ENCODE data around the gene CDHR4. TPM values are rescaled to one million over a fixed set of nuclear protein-coding genes. Genes with fewer than 3 reads are reported as not detected.
"Not testable (repeated sequence)": the region's sequence is repeated elsewhere in the genome, so short reads cannot be mapped to it uniquely, and the experiment has no call there.

CDHR4 gene
- polyA plus RNA-seq, 3 donors from 2014 or later: not detected

GRCh38 chr3:49781415-49782199 lies 18.1 kb downstream of the CDHR4 start:
- Mint-ChIP-seq H3K27ac (peak overlapping the region in 2 of 6 donors; percentile 4 to 24), H3K4me3 (no peak overlapping the region), H3K36me3 (peaks cover 0 to 12% (median 3%) of the 10 kb centered on the region in 3 donors), H3K4me1 (peaks cover 44 to 59% of the 10 kb centered on the region in 2 donors), H3K9me3 (no peaks in the 10 kb centered on the region), H3K27me3 (ENCODE audit: low read depth in 3 of 3) (peaks cover 2 to 6% (median 2%) of the 10 kb centered on the region in 3 donors)
- DNase-seq: no peak

- not testable (repeated sequence) for H3K27me3 Mint-ChIP-seq (ENCODE audit: low read depth in 3 of 3); H3K9me3 Mint-ChIP-seq; DNase-seq; H3K4me3 Mint-ChIP-seq
- Mint-ChIP-seq H3K4me1 (peaks cover 43 to 59% of the 10 kb centered on the region in 2 donors), H3K27ac (peak overlapping the region in 1 of 6 donors; percentile 28), H3K36me3 (peaks cover 0 to 12% (median 3%) of the 10 kb centered on the region in 3 donors)
Observed at GRCh38 chr3:49780975-49781365, 18.7 kb downstream of the CDHR4 start.

GRCh38 chr3:49780080-49780974 lies 19.3 kb downstream of the CDHR4 start:
- Mint-ChIP-seq H3K27ac (peak overlapping the region in 4 of 6 donors; percentile 6 to 57 (median 24)), H3K27me3 (ENCODE audit: low read depth in 3 of 3) (peaks cover 0 to 4% (median 2%) of the 10 kb centered on the region in 3 donors), H3K36me3 (peaks cover 0 to 9% (median 3%) of the 10 kb centered on the region in 3 donors), H3K4me3 (no peak overlapping the region), H3K9me3 (no peaks in the 10 kb centered on the region), H3K4me1 (peaks cover 39 to 59% of the 10 kb centered on the region in 2 donors)
- no peak for DNase-seq

DNA sequence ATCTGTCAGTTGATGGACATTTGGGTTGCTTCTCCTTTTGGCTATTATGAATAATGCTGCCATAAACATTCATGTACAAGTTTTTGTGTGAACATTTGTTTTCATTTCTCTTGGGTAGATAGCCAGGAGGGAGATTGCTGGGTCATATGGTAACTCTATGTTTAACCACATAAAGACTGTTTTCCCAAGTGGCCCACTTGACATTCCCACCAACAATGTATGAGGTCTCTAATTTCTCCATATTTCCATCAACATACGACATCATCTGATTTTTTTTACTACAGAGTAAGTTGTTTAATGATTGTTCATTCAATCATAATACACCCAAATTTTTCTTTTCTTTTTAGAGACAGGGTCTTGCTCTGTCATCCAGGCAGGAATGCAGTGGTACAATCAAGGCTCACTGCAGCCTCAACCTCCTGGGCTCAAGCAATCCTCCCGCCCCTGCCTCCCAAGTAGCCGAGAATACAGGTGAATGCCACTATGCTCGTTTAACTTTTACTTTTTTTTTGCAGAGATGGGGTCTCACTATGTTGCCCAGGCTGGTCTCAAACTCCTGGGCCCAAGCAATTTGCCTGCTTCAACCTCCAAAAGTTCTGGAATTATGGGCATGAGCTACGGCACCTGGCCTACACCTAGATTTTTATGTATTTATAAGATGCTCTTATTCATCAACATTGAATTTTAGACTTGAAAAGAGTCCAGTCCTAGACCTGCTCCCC lies 20.2 kb downstream of the CDHR4 start:
- no peaks in the 10 kb centered on the region for H3K9me3 Mint-ChIP-seq
- no peak for DNase-seq
- H3K27me3 Mint-ChIP-seq (ENCODE audit: low read depth in 3 of 3): peaks cover 0 to 4% (median 2%) of the 10 kb centered on the region in 3 donors
- H3K4me3 Mint-ChIP-seq: no peak overlapping the region
- peaks cover 39 to 60% of the 10 kb centered on the region in 2 donors for H3K4me1 Mint-ChIP-seq
- peak overlapping the region in 2 of 6 donors; percentile 21 to 57 for H3K27ac Mint-ChIP-seq
- peaks cover 0 to 9% (median 3%) of the 10 kb centered on the region in 3 donors for H3K36me3 Mint-ChIP-seq

DNA sequence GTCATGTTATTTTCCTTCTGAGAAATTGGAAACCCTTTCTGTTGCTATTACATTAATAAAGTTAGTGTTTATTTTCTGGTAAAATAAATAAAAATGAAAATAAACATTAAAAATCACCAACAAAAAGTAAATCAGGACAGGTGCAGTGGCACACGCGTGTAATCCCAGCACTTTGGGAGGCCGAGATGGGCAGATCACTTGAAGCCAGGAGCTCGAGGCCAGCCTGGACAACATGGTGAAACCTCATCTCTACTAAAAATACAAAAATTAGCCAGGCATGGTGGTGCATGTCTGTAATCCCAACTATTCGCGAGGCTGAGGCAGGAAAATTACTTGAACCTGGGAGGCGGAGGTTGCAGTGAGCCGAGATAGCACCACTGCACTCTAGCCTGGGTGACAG lies 23.6 kb downstream of the CDHR4 start:
- peaks cover 39 to 67% of the 10 kb centered on the region in 2 donors for H3K4me1 Mint-ChIP-seq
- not testable (repeated sequence) for H3K9me3 Mint-ChIP-seq; H3K4me3 Mint-ChIP-seq; H3K36me3 Mint-ChIP-seq; H3K27ac Mint-ChIP-seq; DNase-seq; H3K27me3 Mint-ChIP-seq (ENCODE audit: low read depth in 3 of 3)

- no peak overlapping the region for H3K27ac Mint-ChIP-seq
Observed at GRCh38 chr3:49775538-49775937, 24.1 kb downstream of the CDHR4 start.

GRCh38 chr3:49772703-49773102 lies 27.0 kb downstream of the CDHR4 start:
- peaks cover 28 to 73% of the 10 kb centered on the region in 2 donors for H3K4me1 Mint-ChIP-seq
- H3K4me3 Mint-ChIP-seq: no peak overlapping the region
- H3K27ac Mint-ChIP-seq: no peak overlapping the region
- no peaks in the 10 kb centered on the region for H3K36me3 Mint-ChIP-seq
- no peaks in the 10 kb centered on the region for H3K9me3 Mint-ChIP-seq
- no peaks in the 10 kb centered on the region for H3K27me3 Mint-ChIP-seq (ENCODE audit: low read depth in 3 of 3)
- no peak for DNase-seq

More at GRCh38 chr3:49775538-49775937, 24.1 kb downstream of the CDHR4 start:
- Mint-ChIP-seq H3K27me3 (ENCODE audit: low read depth in 3 of 3) (peaks cover 0 to 4% (median 2%) of the 10 kb centered on the region in 3 donors), H3K9me3 (no peaks in the 10 kb centered on the region), H3K4me3 (no peak overlapping the region), H3K36me3 (peaks cover 0 to 3% (median 0%) of the 10 kb centered on the region in 3 donors), H3K4me1 (peaks cover 34 to 67% of the 10 kb centered on the region in 2 donors)
- no peak for DNase-seq

GRCh38 chr3:49771340-49771938 lies 28.2 kb downstream of the CDHR4 start:
- Mint-ChIP-seq H3K27me3 (ENCODE audit: low read depth in 3 of 3) (no peaks in the 10 kb centered on the region), H3K9me3 (no peaks in the 10 kb centered on the region), H3K4me1 (peaks cover 23 to 70% of the 10 kb centered on the region in 2 donors), H3K27ac (peak overlapping the region in 2 of 6 donors; percentile 23 to 34), H3K36me3 (no peaks in the 10 kb centered on the region), H3K4me3 (no peak overlapping the region)
- DNase-seq: no peak

GRCh38 chr3:49769926-49770325 lies 29.7 kb downstream of the CDHR4 start:
- no peaks in the 10 kb centered on the region for H3K9me3 Mint-ChIP-seq
- H3K27me3 Mint-ChIP-seq (ENCODE audit: low read depth in 3 of 3): no peaks in the 10 kb centered on the region
- no peak for DNase-seq
- H3K4me1 Mint-ChIP-seq: peaks cover 19 to 61% of the 10 kb centered on the region in 2 donors
- peak overlapping the region in 3 of 6 donors; percentile 53 to 62 (median 57) for H3K27ac Mint-ChIP-seq
- H3K36me3 Mint-ChIP-seq: no peaks in the 10 kb centered on the region
- no peak overlapping the region for H3K4me3 Mint-ChIP-seq

DNA sequence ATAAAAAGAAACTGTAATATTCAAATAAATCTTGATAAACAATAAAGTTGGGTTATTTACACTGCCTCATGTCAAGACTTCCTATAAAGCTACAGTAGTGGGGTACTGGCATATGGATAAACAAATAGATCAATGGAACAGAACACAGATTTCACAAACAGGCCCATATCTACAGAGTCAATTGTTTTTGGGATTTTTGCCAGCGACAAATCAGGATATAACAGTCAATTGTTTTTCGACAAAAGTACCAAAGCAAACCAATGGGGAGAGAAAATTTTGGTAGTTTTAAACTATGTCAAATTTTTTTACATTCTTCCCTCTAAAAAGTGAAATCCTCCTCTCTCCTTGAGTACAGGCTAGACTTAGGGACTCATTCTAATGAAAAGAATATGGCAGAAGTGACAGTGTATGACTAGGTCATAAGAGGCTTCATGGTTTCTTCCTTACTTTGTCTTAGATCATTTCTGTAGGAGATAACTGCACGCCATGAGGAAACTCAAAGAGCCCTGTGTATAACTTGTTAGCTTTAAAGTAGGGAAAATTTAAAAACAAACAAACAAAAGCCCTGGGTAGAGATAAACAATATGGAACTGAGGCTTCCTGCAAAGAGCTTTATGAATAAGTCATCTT lies 30.3 kb downstream of the CDHR4 start:
- H3K9me3 Mint-ChIP-seq: no peaks in the 10 kb centered on the region
- peak overlapping the region in 1 of 6 donors; percentile 62 for H3K27ac Mint-ChIP-seq
- H3K4me3 Mint-ChIP-seq: no peak overlapping the region

DNA sequence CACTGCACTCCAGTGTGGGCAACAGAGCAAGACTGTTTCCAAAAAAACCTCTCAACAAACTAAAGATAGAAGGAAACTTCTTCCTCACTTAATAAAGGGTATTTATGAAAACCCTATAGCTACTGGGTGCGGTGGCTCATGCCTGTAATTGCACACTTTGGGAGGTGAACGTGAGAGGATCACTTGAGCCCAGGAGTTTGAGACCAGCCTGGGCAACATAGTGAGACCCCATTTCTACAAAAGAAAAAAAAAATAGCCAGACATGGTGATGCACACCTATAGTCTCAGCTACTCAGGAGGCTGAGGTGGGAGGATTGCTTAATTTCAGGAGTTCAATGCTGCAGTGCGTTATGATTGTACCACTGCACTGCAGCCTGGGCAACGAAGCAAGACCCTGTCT lies 35.7 kb downstream of the CDHR4 start:
- peaks cover 0 to 3% (median 0%) of the 10 kb centered on the region in 3 donors for H3K36me3 Mint-ChIP-seq
- no peaks in the 10 kb centered on the region for H3K27me3 Mint-ChIP-seq (ENCODE audit: low read depth in 3 of 3)
- H3K9me3 Mint-ChIP-seq: no peaks in the 10 kb centered on the region
- no peak for DNase-seq
- H3K4me3 Mint-ChIP-seq: no peak overlapping the region
- no peak overlapping the region for H3K27ac Mint-ChIP-seq
- H3K4me1 Mint-ChIP-seq: peaks cover 6 to 26% of the 10 kb centered on the region in 2 donors

More for the DNA sequence above, 30.3 kb downstream of the CDHR4 start:
- Mint-ChIP-seq H3K27me3 (ENCODE audit: low read depth in 3 of 3) (no peaks in the 10 kb centered on the region), H3K36me3 (no peaks in the 10 kb centered on the region), H3K4me1 (peaks cover 15 to 61% of the 10 kb centered on the region in 2 donors)
- DNase-seq: no peak

- H3K9me3 Mint-ChIP-seq: no peaks in the 10 kb centered on the region
- H3K36me3 Mint-ChIP-seq: peaks cover 0 to 3% (median 0%) of the 10 kb centered on the region in 3 donors
- no peak for DNase-seq
- no peak overlapping the region for H3K27ac Mint-ChIP-seq
- H3K4me1 Mint-ChIP-seq: peaks cover 10 to 29% of the 10 kb centered on the region in 2 donors
- H3K4me3 Mint-ChIP-seq: no peak overlapping the region
- no peaks in the 10 kb centered on the region for H3K27me3 Mint-ChIP-seq (ENCODE audit: low read depth in 3 of 3)
Observed at GRCh38 chr3:49761661-49762060, 38.0 kb downstream of the CDHR4 start.

Data from immature natural killer cell (primary cell).